Measurements from ENCODE around the gene KCNT2.

KCNT2 gene

DNA sequence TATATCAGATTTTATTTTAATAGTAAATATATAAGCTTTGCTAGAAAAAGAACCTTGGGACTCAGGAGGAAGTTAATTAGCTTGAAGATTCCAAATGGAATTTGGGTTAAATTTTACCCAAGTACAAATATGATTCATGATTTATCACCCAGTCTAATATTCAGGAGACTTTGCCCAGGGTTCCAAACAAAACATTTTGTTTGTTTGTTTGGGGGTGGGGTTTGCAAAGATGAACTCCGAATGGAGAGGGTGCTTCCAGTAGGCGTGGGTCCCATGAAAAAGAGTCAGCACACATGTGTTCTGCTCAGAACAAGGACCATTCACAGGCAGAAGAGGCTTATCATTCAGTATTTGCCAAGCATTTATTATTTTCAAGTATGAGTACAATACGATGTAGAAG is 23.5 kb downstream of the KCNT2 start:
- Histone ChIP-seq H3K27me3 (ENCODE audit: insufficient read depth, low read length) (no peaks in the 10 kb centered on the region), H3K4me1 (ENCODE audit: insufficient read depth, low read length) (peaks cover 8% of the 10 kb centered on the region; the same call in 1 of the 2 replicates), H3K9me3 (ENCODE audit: insufficient read depth, low read depth, low read length) (no peaks in the 10 kb centered on the region), H3K36me3 (ENCODE audit: insufficient read depth, low read depth, low read length) (no peaks in the 10 kb centered on the region), H3K9ac (ENCODE audit: low read depth, low read length) (no peak overlapping the region), H3K27ac (ENCODE audit: low read length) (no peak overlapping the region), H3K4me3 (ENCODE audit: low read length) (no peak overlapping the region)

DNA sequence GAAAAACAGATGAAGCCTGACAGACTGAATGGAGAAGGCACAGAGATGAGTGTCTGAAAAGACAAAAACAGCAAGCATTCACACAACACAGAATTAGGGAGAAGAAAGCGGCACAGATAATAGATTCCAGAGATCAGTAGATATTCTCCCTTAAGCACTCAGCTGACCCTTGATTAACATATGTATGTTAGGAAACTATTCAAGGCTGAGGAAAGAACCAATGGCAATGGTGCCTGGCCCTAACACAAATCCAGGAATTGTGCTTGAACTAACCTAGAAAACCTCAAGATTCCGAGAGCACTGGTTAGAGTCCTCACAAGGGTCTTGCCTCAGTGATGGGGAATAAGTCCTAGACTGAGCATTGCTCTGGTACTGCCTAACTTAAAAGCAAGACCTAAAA is 30.9 kb downstream of the KCNT2 start:
- Histone ChIP-seq H3K9me3 (ENCODE audit: insufficient read depth, low read depth, low read length) (no peaks in the 10 kb centered on the region), H3K36me3 (ENCODE audit: insufficient read depth, low read depth, low read length) (peaks cover 2% of the 10 kb centered on the region; the same call in 1 of the 2 replicates), H3K4me1 (ENCODE audit: insufficient read depth, low read length) (peaks cover 19% of the 10 kb centered on the region), H3K9ac (ENCODE audit: low read depth, low read length) (no peak overlapping the region), H3K27ac (ENCODE audit: low read length) (no peak overlapping the region), H3K4me3 (ENCODE audit: low read length) (no peak overlapping the region), H3K27me3 (ENCODE audit: insufficient read depth, low read length) (no peaks in the 10 kb centered on the region)

DNA sequence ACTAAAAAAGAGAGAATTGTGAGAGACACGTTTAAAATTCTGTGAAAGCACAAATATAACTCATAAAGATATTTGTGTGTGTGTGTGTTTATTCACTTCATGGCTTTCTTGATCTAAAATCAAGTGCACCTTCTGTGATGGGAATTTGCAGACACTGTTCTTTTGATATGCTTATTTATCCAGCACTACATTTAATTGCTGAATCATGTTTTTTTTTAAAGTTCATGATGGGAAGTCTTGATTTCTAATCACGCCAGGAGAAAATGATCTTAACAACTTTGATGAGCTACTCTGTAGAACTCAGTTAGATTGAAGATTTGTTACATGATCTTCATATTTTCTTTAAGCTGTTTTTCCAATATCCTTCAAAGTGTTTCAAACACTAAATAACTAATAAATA is 35.0 kb downstream of the KCNT2 start:
- H3K9ac ChIP-seq (ENCODE audit: low read depth, low read length) = no peak overlapping the region

GRCh38 chr1:196567238-196567637 is 41.0 kb downstream of the KCNT2 start:
- no peaks in the 10 kb centered on the region for H3K27me3 ChIP-seq (ENCODE audit: insufficient read depth, low read length)
- no peak overlapping the region for H3K9ac ChIP-seq (ENCODE audit: low read depth, low read length)
- no peak overlapping the region for H3K4me3 ChIP-seq (ENCODE audit: low read length)
- no peaks in the 10 kb centered on the region; the same call in 1 of the 2 replicates for H3K4me1 ChIP-seq (ENCODE audit: insufficient read depth, low read length)
- peaks cover 18% of the 10 kb centered on the region; the same call in 1 of the 2 replicates for H3K9me3 ChIP-seq (ENCODE audit: insufficient read depth, low read depth, low read length)
- peaks cover 14% of the 10 kb centered on the region; the same call in 1 of the 2 replicates for H3K36me3 ChIP-seq (ENCODE audit: insufficient read depth, low read depth, low read length)
- no peak overlapping the region for H3K27ac ChIP-seq (ENCODE audit: low read length)

More for the DNA sequence above, 35.0 kb downstream of the KCNT2 start:
- H3K9me3 ChIP-seq (ENCODE audit: insufficient read depth, low read depth, low read length) = no peaks in the 10 kb centered on the region
- no peaks in the 10 kb centered on the region for H3K27me3 ChIP-seq (ENCODE audit: insufficient read depth, low read length)
- no peak overlapping the region for H3K4me3 ChIP-seq (ENCODE audit: low read length)
- H3K4me1 ChIP-seq (ENCODE audit: insufficient read depth, low read length) = peaks cover 10% of the 10 kb centered on the region
- H3K36me3 ChIP-seq (ENCODE audit: insufficient read depth, low read depth, low read length) = peaks cover 12% of the 10 kb centered on the region; the same call in 1 of the 2 replicates
- H3K27ac ChIP-seq (ENCODE audit: low read length) = no peak overlapping the region

DNA sequence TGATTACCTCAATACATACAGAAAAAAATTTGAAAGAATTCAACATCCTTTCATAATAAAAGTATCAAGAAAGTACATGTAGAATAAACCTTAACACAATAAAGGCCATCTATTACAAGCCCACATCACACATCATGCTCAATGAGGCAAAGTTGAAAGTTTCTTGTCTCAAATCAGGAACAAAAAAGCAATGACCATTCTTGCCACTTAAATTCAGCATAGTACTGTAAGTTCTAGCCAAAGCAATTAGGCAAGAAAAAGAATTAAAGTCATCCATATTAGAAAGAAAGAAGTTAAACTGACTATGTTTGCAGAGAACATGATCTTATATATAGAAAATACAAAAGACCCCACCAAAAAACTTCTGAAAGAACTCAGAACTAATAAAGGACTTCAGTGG is 44.5 kb downstream of the KCNT2 start:
- Histone ChIP-seq H3K27me3 (ENCODE audit: insufficient read depth, low read length) (no peaks in the 10 kb centered on the region), H3K9me3 (ENCODE audit: insufficient read depth, low read depth, low read length) (peaks cover 18% of the 10 kb centered on the region; the same call in 1 of the 2 replicates), H3K36me3 (ENCODE audit: insufficient read depth, low read depth, low read length) (peaks cover 5% of the 10 kb centered on the region; the same call in 1 of the 2 replicates), H3K27ac (ENCODE audit: low read length) (no peak overlapping the region), H3K4me3 (ENCODE audit: low read length) (no peak overlapping the region), H3K9ac (ENCODE audit: low read depth, low read length) (no peak overlapping the region), H3K4me1 (ENCODE audit: insufficient read depth, low read length) (peaks cover 4% of the 10 kb centered on the region; the same call in 1 of the 2 replicates)

GRCh38 chr1:196559314-196559713 is 48.9 kb downstream of the KCNT2 start:
- Histone ChIP-seq H3K9ac (ENCODE audit: low read depth, low read length) (no peak overlapping the region), H3K27ac (ENCODE audit: low read length) (no peak overlapping the region), H3K9me3 (ENCODE audit: insufficient read depth, low read depth, low read length) (peaks cover 8% of the 10 kb centered on the region; the same call in 1 of the 2 replicates), H3K27me3 (ENCODE audit: insufficient read depth, low read length) (no peaks in the 10 kb centered on the region), H3K36me3 (ENCODE audit: insufficient read depth, low read depth, low read length) (no peaks in the 10 kb centered on the region; the same call in 1 of the 2 replicates), H3K4me1 (ENCODE audit: insufficient read depth, low read length) (peaks cover 8% of the 10 kb centered on the region; the same call in 1 of the 2 replicates), H3K4me3 (ENCODE audit: low read length) (no peak overlapping the region)

- H3K27me3 ChIP-seq (ENCODE audit: insufficient read depth, low read length) = no peaks in the 10 kb centered on the region
- H3K4me1 ChIP-seq (ENCODE audit: insufficient read depth, low read length) = peaks cover 8% of the 10 kb centered on the region; the same call in 1 of the 2 replicates
- no peak overlapping the region for H3K27ac ChIP-seq (ENCODE audit: low read length)
- no peaks in the 10 kb centered on the region; the same call in 1 of the 2 replicates for H3K36me3 ChIP-seq (ENCODE audit: insufficient read depth, low read depth, low read length)
- no peaks in the 10 kb centered on the region for H3K9me3 ChIP-seq (ENCODE audit: insufficient read depth, low read depth, low read length)
- H3K4me3 ChIP-seq (ENCODE audit: low read length) = no peak overlapping the region
- no peak overlapping the region for H3K9ac ChIP-seq (ENCODE audit: low read depth, low read length)
Observed at GRCh38 chr1:196558411-196558810, 49.8 kb downstream of the KCNT2 start.

DNA sequence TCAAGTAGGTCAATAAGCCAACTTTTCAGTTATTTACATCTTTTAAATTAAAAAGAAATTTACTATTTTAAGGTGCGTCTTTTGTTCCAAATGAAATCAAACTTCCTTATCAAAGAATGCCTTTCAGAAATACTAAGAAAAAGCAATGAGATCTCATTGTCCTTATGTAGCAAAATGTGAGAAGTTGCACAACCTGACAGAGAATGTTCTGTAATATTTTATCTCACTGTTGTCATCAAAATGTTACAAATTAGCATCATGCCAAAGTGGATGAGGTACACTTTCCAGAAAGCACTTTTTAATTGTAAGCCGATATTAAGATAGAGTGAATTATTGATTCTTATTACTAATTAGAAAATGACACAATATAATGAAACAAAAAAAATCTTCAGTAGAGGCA is 50.4 kb downstream of the KCNT2 start:
- no peak overlapping the region for H3K27ac ChIP-seq (ENCODE audit: low read length)
- H3K9me3 ChIP-seq (ENCODE audit: insufficient read depth, low read depth, low read length) = no peaks in the 10 kb centered on the region
- no peaks in the 10 kb centered on the region; the same call in 1 of the 2 replicates for H3K36me3 ChIP-seq (ENCODE audit: insufficient read depth, low read depth, low read length)
- H3K9ac ChIP-seq (ENCODE audit: low read depth, low read length) = no peak overlapping the region
- H3K4me3 ChIP-seq (ENCODE audit: low read length) = no peak overlapping the region
- peaks cover 8% of the 10 kb centered on the region; the same call in 1 of the 2 replicates for H3K4me1 ChIP-seq (ENCODE audit: insufficient read depth, low read length)
- H3K27me3 ChIP-seq (ENCODE audit: insufficient read depth, low read length) = no peaks in the 10 kb centered on the region

- Histone ChIP-seq H3K4me1 (ENCODE audit: insufficient read depth, low read length) (no peaks in the 10 kb centered on the region), H3K27me3 (ENCODE audit: insufficient read depth, low read length) (no peaks in the 10 kb centered on the region), H3K9me3 (ENCODE audit: insufficient read depth, low read depth, low read length) (no peaks in the 10 kb centered on the region), H3K9ac (ENCODE audit: low read depth, low read length) (no peak overlapping the region), H3K4me3 (ENCODE audit: low read length) (no peak overlapping the region), H3K27ac (ENCODE audit: low read length) (no peak overlapping the region), H3K36me3 (ENCODE audit: insufficient read depth, low read depth, low read length) (no peaks in the 10 kb centered on the region)
Observed at GRCh38 chr1:196550731-196551130, 57.5 kb downstream of the KCNT2 start.

DNA sequence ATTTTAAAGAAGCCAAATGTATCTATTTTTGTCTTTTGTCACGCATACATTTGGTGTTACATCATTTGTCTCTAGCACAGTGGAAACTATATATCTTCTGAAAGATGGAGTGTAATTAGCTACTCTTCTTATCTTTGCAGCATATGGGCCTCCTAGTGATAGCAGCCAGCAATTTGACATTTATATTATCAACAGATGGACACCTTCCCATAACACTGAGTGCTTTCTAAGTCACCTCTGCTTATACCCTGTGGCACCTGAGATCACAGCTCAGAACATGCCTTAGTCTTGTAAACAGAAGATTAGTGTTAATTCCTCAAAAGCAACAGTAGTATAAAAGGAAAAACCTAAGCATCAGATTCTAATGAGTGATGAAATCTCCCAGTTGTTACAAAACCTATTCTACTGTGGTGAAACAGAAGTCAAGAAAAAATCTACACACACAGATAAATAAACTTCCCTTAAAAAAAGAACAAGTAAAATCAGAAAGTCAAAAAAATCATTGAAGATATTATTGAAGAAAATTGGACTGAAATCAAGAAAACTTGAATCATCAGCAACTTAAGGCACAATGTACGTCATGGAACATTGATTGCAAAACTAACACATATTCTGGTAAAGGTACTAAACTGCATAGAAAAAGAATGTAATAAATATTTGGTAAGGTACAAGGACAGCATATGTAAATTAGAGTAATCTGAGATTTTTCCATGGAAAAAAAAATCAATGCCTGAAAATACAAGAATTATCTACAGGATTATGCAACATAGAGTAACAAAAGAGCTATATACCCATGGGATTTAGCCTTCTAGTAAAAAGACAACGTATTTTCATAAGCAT is 61.7 kb downstream of the KCNT2 start:
- no peak overlapping the region for H3K4me3 ChIP-seq (ENCODE audit: low read length)
- H3K27me3 ChIP-seq (ENCODE audit: insufficient read depth, low read length) = no peaks in the 10 kb centered on the region
- no peak overlapping the region for H3K9ac ChIP-seq (ENCODE audit: low read depth, low read length)
- H3K4me1 ChIP-seq (ENCODE audit: insufficient read depth, low read length) = no peaks in the 10 kb centered on the region
- H3K36me3 ChIP-seq (ENCODE audit: insufficient read depth, low read depth, low read length) = no peaks in the 10 kb centered on the region
- no peak overlapping the region for H3K27ac ChIP-seq (ENCODE audit: low read length)
- H3K9me3 ChIP-seq (ENCODE audit: insufficient read depth, low read depth, low read length) = no peaks in the 10 kb centered on the region

DNA sequence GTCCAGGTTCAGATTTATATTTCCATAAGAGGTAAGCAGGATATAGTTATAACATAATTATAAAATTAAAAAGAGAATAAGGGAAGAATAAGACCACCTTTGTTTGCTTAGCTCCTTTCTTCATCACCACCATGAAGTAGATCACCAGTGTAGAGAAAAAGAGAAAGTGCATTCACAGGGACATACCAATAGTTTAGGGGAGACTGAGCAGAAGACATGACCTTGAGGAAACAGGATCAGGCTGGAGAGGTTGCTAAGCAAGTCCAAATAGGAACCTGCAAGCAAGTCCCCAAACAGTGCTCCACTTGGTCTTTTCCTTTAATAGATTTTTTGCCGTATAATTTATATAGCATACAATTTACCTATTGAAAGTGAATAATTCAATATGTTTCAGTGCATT is 63.0 kb downstream of the KCNT2 start:
- Histone ChIP-seq H3K9me3 (ENCODE audit: insufficient read depth, low read depth, low read length) (peaks cover 2% of the 10 kb centered on the region; the same call in 1 of the 2 replicates), H3K9ac (ENCODE audit: low read depth, low read length) (no peak overlapping the region), H3K36me3 (ENCODE audit: insufficient read depth, low read depth, low read length) (no peaks in the 10 kb centered on the region; the same call in 1 of the 2 replicates), H3K4me3 (ENCODE audit: low read length) (no peak overlapping the region), H3K27ac (ENCODE audit: low read length) (no peak overlapping the region), H3K4me1 (ENCODE audit: insufficient read depth, low read length) (no peaks in the 10 kb centered on the region), H3K27me3 (ENCODE audit: insufficient read depth, low read length) (no peaks in the 10 kb centered on the region)

- no peak overlapping the region for H3K4me3 ChIP-seq (ENCODE audit: low read length)
- no peaks in the 10 kb centered on the region for H3K27me3 ChIP-seq (ENCODE audit: insufficient read depth, low read length)
- H3K36me3 ChIP-seq (ENCODE audit: insufficient read depth, low read depth, low read length) = no peaks in the 10 kb centered on the region; the same call in 1 of the 2 replicates
- H3K4me1 ChIP-seq (ENCODE audit: insufficient read depth, low read length) = no peaks in the 10 kb centered on the region
- H3K27ac ChIP-seq (ENCODE audit: low read length) = no peak overlapping the region
- no peak overlapping the region for H3K9ac ChIP-seq (ENCODE audit: low read depth, low read length)
- H3K9me3 ChIP-seq (ENCODE audit: insufficient read depth, low read depth, low read length) = peaks cover 5% of the 10 kb centered on the region; the same call in 1 of the 2 replicates
Observed at GRCh38 chr1:196544617-196545016, 63.6 kb downstream of the KCNT2 start.
